ENCODE results near the gene SEMA3B.

- no peak for TF ChIP-seq CTCF (conservative IDR thresholded peaks at IDR 0.05; ENCODE audit: low read depth, low read length)
- TF ChIP-seq EZH2 (IDR thresholded peaks at IDR 0.05; ENCODE audit: borderline replicate concordance, low read depth, low read length, poor library complexity, severe bottlenecking): no peak
Observed at GRCh38 chr3:50287262-50287661, 18.3 kb downstream of the SEMA3B start.
